HFFc6 (cell line): ENCODE data around the gene MORN5. TPM values are rescaled to one million over a fixed set of nuclear protein-coding genes. Genes with fewer than 3 reads are reported as not detected.

Experiments used
- DNase-seq: peaks from one replicate; pipeline ENCODE4 v3.0.0-alpha.2; 2018
- H3K27ac Mint-ChIP-seq: 2 replicates; pipeline ENCODE4 v1.8.0; 2020; ENCODE audit warnings: mild to moderate bottlenecking, mixed read lengths
- H3K27me3 Mint-ChIP-seq: 2 replicates; pipeline ENCODE4 v1.8.0; 2021; ENCODE audit warnings: mild to moderate bottlenecking, moderate library complexity, mixed read lengths; ENCODE audit not compliant: insufficient read depth
- H3K36me3 Mint-ChIP-seq: 2 replicates; pipeline ENCODE4 v1.8.0; 2021; ENCODE audit warnings: low read depth, mixed read lengths
- H3K4me1 Mint-ChIP-seq: 2 replicates; pipeline ENCODE4 v1.8.0; 2020; ENCODE audit warnings: low read depth, mixed read lengths
- H3K4me3 Mint-ChIP-seq: 2 replicates; pipeline ENCODE4 v1.8.0; 2020; ENCODE audit warnings: mild to moderate bottlenecking, moderate library complexity, mixed read lengths
- H3K9me3 Mint-ChIP-seq: 2 replicates; pipeline ENCODE4 v1.8.0; 2020; ENCODE audit warnings: mild to moderate bottlenecking, mixed read lengths
- CTCF ChIP-seq: fragments of 200-600 bp; sonication (generic); IDR thresholded peaks from 2 replicates; pipeline ENCODE4 v1.5.0; 2021; ENCODE audit warnings: antibody characterized with exemption, mild to moderate bottlenecking
- total RNA-seq, 6 experiments: library from RNA; stranded (reverse); fragmentation: NEBNext Ultra II Directional; extraction: Animal tissue kit (Norgen Biotek cat#: 25700); gene quantifications; 2 replicates in 1 of 6; 3 replicates in 5 of 6; pipeline ENCODE4 v1.2.3, GENCODE V29; 2021

The MORN5 gene
- total RNA-seq, 6 experiments from 2014 or later, result not detected

GRCh38 chr9:122125509-122126330, 34.0 kb upstream of the MORN5 start:
- H3K27me3 Mint-ChIP-seq, result peaks cover 7% of the 10 kb centered on the region; the same call in 1 of the 2 replicates
- no peaks in the 10 kb centered on the region for H3K9me3 Mint-ChIP-seq
- DNase-seq, result peak; percentile 39
- peaks cover 24% of the 10 kb centered on the region for H3K4me1 Mint-ChIP-seq
- TF ChIP-seq CTCF, result peak; percentile 6; the same call in 1 of the 2 replicates
- peak overlapping the region; percentile 87 for H3K27ac Mint-ChIP-seq
- no peaks in the 10 kb centered on the region for H3K36me3 Mint-ChIP-seq
- H3K4me3 Mint-ChIP-seq, result peak overlapping the region; percentile 82

- H3K4me3 Mint-ChIP-seq, result peak overlapping the region; percentile 82
- no peaks in the 10 kb centered on the region for H3K36me3 Mint-ChIP-seq
- TF ChIP-seq CTCF, result peak; percentile 57
- no peaks in the 10 kb centered on the region for H3K9me3 Mint-ChIP-seq
- H3K27me3 Mint-ChIP-seq, result peaks cover 7% of the 10 kb centered on the region; the same call in 1 of the 2 replicates
- peak overlapping the region; percentile 87 for H3K27ac Mint-ChIP-seq
- peaks cover 24% of the 10 kb centered on the region for H3K4me1 Mint-ChIP-seq
- DNase-seq, result peak; percentile 47
These were observed 33.1 kb upstream of the MORN5 start for GRCh38 chr9:122126331-122127261.

GRCh38 chr9:122127396-122127798, 32.3 kb upstream of the MORN5 start:
- TF ChIP-seq CTCF, result no peak
- Mint-ChIP-seq H3K27ac (no peak overlapping the region), H3K9me3 (no peaks in the 10 kb centered on the region), H3K4me3 (peak overlapping the region; percentile 18; the same call in 1 of the 2 replicates), H3K27me3 (peaks cover 5% of the 10 kb centered on the region; the same call in 1 of the 2 replicates), H3K4me1 (peaks cover 24% of the 10 kb centered on the region), H3K36me3 (no peaks in the 10 kb centered on the region)
- no peak for DNase-seq

- TF ChIP-seq CTCF, result no peak
- H3K4me3 Mint-ChIP-seq, result no peak overlapping the region
- DNase-seq, result no peak
- H3K4me1 Mint-ChIP-seq, result peaks cover 24% of the 10 kb centered on the region
- no peaks in the 10 kb centered on the region for H3K9me3 Mint-ChIP-seq
- no peak overlapping the region for H3K27ac Mint-ChIP-seq
- no peaks in the 10 kb centered on the region for H3K36me3 Mint-ChIP-seq
- peaks cover 4% of the 10 kb centered on the region; the same call in 1 of the 2 replicates for H3K27me3 Mint-ChIP-seq
These were observed 31.4 kb upstream of the MORN5 start for GRCh38 chr9:122128007-122128968.

GRCh38 chr9:122128969-122129343, 30.8 kb upstream of the MORN5 start:
- no peaks in the 10 kb centered on the region for H3K36me3 Mint-ChIP-seq
- TF ChIP-seq CTCF, result no peak
- no peak overlapping the region for H3K27ac Mint-ChIP-seq
- peaks cover 24% of the 10 kb centered on the region for H3K4me1 Mint-ChIP-seq
- H3K27me3 Mint-ChIP-seq, result peaks cover 1% of the 10 kb centered on the region; the same call in 1 of the 2 replicates
- no peaks in the 10 kb centered on the region for H3K9me3 Mint-ChIP-seq
- no peak overlapping the region for H3K4me3 Mint-ChIP-seq
- no peak for DNase-seq
